HFFc6 (cell line): ENCODE data around the gene PRKD3. TPM values are rescaled to one million over a fixed set of nuclear protein-coding genes. Genes with fewer than 3 reads are reported as not detected.

Source experiments
- DNase-seq: peaks from one replicate; pipeline ENCODE4 v3.0.0-alpha.2; 2018
- H3K27ac Mint-ChIP-seq: 2 replicates; pipeline ENCODE4 v1.8.0; 2020; ENCODE audit warnings: mild to moderate bottlenecking, mixed read lengths
- H3K27me3 Mint-ChIP-seq: 2 replicates; pipeline ENCODE4 v1.8.0; 2021; ENCODE audit warnings: mild to moderate bottlenecking, moderate library complexity, mixed read lengths; ENCODE audit not compliant: insufficient read depth
- H3K36me3 Mint-ChIP-seq: 2 replicates; pipeline ENCODE4 v1.8.0; 2021; ENCODE audit warnings: low read depth, mixed read lengths
- H3K4me1 Mint-ChIP-seq: 2 replicates; pipeline ENCODE4 v1.8.0; 2020; ENCODE audit warnings: low read depth, mixed read lengths
- H3K4me3 Mint-ChIP-seq: 2 replicates; pipeline ENCODE4 v1.8.0; 2020; ENCODE audit warnings: mild to moderate bottlenecking, moderate library complexity, mixed read lengths
- H3K9me3 Mint-ChIP-seq: 2 replicates; pipeline ENCODE4 v1.8.0; 2020; ENCODE audit warnings: mild to moderate bottlenecking, mixed read lengths
- total RNA-seq, 6 experiments: library from RNA; stranded (reverse); fragmentation: NEBNext Ultra II Directional; extraction: Animal tissue kit (Norgen Biotek cat#: 25700); gene quantifications; 2 replicates in 1 of 6; 3 replicates in 5 of 6; pipeline ENCODE4 v1.2.3, GENCODE V29; 2021
- TF ChIP-seq, protein P1 (sequence below): fragments of 200-600 bp; sonication (generic); IDR thresholded peaks from 2 replicates; pipeline ENCODE4 v1.5.0; 2021; ENCODE audit warnings: antibody characterized with exemption, mild to moderate bottlenecking

PRKD3 gene
- total RNA-seq, 6 experiments from 2014 or later: 19.9 to 33.7 (median 27.5) TPM

- TF ChIP-seq, protein P1, sequence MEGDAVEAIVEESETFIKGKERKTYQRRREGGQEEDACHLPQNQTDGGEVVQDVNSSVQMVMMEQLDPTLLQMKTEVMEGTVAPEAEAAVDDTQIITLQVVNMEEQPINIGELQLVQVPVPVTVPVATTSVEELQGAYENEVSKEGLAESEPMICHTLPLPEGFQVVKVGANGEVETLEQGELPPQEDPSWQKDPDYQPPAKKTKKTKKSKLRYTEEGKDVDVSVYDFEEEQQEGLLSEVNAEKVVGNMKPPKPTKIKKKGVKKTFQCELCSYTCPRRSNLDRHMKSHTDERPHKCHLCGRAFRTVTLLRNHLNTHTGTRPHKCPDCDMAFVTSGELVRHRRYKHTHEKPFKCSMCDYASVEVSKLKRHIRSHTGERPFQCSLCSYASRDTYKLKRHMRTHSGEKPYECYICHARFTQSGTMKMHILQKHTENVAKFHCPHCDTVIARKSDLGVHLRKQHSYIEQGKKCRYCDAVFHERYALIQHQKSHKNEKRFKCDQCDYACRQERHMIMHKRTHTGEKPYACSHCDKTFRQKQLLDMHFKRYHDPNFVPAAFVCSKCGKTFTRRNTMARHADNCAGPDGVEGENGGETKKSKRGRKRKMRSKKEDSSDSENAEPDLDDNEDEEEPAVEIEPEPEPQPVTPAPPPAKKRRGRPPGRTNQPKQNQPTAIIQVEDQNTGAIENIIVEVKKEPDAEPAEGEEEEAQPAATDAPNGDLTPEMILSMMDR: no peak
- peaks cover 4% of the 10 kb centered on the region for H3K27me3 Mint-ChIP-seq
- no peak overlapping the region for H3K27ac Mint-ChIP-seq
- H3K9me3 Mint-ChIP-seq: no peaks in the 10 kb centered on the region
- no peak overlapping the region for H3K4me3 Mint-ChIP-seq
- no peaks in the 10 kb centered on the region for H3K36me3 Mint-ChIP-seq
- no peak for DNase-seq
- no peaks in the 10 kb centered on the region for H3K4me1 Mint-ChIP-seq
Observed at GRCh38 chr2:37333256-37333655, 8.6 kb upstream of the PRKD3 start.

GRCh38 chr2:37332560-37332959, 7.9 kb upstream of the PRKD3 start:
- TF ChIP-seq, protein P1: no peak
- Mint-ChIP-seq H3K9me3 (no peaks in the 10 kb centered on the region), H3K4me1 (peaks cover 3% of the 10 kb centered on the region), H3K4me3 (no peak overlapping the region), H3K27ac (no peak overlapping the region), H3K36me3 (no peaks in the 10 kb centered on the region), H3K27me3 (peaks cover 4% of the 10 kb centered on the region)
- no peak for DNase-seq

GRCh38 chr2:37330681-37331080, 6.0 kb upstream of the PRKD3 start:
- TF ChIP-seq, protein P1: no peak
- Mint-ChIP-seq H3K27ac (no peak overlapping the region), H3K4me1 (peaks cover 22% of the 10 kb centered on the region), H3K4me3 (no peak overlapping the region), H3K36me3 (no peaks in the 10 kb centered on the region), H3K27me3 (peaks cover 4% of the 10 kb centered on the region), H3K9me3 (no peaks in the 10 kb centered on the region)
- DNase-seq: no peak

- DNase-seq: no peak
- Mint-ChIP-seq H3K36me3 (peaks cover 11% of the 10 kb centered on the region), H3K4me3 (peak overlapping the region; percentile 89), H3K4me1 (peaks cover 43% of the 10 kb centered on the region), H3K9me3 (no peaks in the 10 kb centered on the region), H3K27me3 (peaks cover 4% of the 10 kb centered on the region), H3K27ac (peak overlapping the region; percentile 78)
- TF ChIP-seq, protein P1: no peak
Observed at GRCh38 chr2:37326866-37327634, 2.4 kb upstream of the PRKD3 start.

DNA sequence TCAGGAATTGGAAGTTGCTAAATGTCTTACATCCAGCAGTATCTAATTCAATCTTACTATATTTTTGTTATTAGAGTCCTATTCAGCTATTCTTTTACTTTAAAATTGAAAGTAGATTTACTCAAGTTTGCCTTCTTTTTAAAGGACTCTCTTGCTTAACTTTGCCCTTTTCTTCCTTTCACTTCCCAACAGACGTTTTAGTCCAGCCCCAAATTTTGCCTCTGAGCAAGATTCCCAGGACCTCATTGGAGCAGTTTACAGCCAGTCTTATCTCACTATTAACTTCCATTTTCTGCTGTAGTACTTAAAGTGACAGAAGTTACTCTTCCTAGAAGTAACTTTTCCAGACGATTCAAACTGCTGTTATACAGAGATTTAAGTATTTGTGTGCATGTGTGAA, 1.7 kb upstream of the PRKD3 start:
- Mint-ChIP-seq H3K36me3 (peaks cover 11% of the 10 kb centered on the region), H3K4me3 (peak overlapping the region; percentile 89), H3K27ac (peak overlapping the region; percentile 78), H3K27me3 (peaks cover 4% of the 10 kb centered on the region; the same call in 1 of the 2 replicates), H3K4me1 (peaks cover 50% of the 10 kb centered on the region), H3K9me3 (no peaks in the 10 kb centered on the region)
- TF ChIP-seq, protein P1: no peak
- DNase-seq: peak; percentile 82
